ENCODE data around the gene MAML2.

The MAML2 gene

DNA sequence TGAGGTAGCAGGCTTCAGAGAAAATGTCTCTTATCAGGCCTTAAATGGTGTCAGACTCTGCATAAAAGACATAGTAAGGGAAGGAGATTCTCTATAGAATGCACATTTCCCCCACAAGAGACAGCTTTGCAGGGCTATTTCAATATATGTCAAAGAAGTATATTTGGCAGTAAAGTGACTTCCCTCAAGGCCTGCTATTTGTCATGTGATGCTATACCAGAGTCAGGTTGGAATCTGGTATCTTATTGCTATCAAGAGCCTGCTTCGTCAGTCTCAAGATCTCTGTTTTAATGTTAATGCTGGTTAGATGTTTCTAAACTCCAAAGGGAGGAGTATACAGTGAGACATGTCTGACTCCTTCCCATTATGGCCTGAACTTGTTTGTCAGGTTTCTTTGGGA is 378.7 kb downstream of the MAML2 start:
- DNase-seq (ENCODE audit: low spot score), result no peak

DNA sequence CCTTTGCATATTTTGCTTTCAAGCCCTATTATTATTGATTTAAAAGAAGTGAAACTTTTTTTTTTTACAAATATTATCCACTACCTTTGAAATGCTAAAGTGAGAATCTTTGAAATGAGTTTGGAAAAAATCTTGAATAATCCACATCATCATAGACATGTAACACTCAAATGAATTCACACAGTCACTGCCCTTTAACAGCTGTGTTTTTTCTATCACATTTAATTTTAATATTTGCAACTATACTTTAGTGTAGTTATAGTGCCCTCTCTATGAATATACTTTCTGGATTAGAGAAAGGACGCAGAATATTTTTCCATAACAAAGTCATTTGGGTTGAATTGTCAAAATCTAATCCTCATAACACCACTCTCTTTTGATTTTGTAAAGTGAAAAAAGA is 381.2 kb downstream of the MAML2 start:
- no peak for DNase-seq (ENCODE audit: low spot score)

DNA sequence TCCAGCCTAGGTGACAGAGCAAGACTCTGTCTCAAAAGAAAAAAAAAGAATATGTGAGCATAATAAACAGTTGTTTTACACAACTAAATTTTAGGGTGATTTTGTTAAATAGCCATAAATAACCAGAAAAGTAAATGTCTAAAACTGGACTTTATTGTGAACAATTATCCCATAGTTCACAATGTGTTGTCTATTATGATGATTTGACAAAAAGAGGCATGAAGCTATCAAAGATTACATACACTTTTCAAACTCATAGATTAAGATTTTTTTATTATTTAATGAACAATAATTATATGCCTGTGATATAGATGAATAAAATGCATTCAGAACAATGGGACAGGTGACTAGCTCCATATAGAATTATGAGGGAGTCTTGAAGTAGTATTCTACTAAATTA is 392.1 kb downstream of the MAML2 start:
- no peak for DNase-seq (ENCODE audit: low spot score)

DNA sequence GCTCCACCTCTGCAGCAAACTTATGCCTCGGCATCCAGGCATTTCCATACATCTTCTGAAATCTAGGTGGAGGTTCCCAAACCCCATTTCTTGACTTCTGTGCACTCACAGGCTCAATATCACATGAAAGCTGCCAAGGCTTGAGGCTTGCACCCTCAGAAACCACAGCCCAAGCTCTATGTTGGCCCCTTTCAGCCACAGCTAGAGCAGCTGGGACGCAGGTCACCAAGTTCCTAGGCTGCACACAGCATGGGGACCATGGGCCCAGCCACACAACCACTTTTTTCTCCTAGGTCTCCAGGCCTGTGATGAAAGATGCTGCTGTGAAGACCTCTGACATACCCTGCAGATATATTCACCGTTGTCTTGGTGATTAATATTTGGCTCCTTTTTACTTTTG is 394.4 kb downstream of the MAML2 start:
- no peak for DNase-seq (ENCODE audit: low spot score)

DNA sequence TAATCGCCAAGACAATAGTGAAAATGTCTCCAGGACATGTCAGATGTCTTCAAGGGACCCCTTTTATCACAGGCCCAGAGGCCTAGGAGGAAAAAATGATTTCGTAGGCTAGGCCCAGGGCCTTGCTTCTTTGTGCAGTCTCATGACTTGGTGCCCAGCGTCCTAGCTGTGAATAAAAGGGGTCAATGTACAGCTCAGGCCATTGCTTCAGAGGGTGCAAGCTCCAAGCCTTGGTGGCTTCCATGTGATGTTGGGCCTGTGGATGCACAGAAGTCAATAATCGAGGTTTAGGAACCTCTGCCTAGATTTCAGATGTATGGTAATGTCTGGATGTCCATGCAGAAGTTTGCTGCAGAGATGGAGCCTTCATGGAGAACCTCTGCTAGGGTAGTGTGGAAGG is 398.4 kb downstream of the MAML2 start:
- DNase-seq (ENCODE audit: low spot score), result no peak

DNA sequence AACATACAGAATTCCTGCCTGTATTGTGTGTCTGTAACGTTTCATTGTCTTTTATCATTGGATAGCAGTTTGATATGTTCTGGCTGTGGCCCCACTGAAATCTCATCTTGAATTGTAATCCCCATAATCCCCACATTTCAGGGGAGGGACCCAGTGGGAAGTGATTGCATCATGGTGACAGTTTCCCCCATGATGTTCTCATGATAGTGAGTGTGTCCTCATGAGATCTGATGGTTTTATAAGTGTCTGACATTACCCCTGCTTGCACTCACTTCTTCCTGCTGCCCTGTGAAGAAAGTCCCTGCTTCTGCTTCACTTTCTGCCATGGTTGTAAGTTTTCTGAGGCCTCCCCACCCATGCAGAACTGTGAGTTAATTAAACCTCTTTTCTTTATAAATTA is 399.4 kb downstream of the MAML2 start:
- no peak for DNase-seq (ENCODE audit: low spot score)

DNA sequence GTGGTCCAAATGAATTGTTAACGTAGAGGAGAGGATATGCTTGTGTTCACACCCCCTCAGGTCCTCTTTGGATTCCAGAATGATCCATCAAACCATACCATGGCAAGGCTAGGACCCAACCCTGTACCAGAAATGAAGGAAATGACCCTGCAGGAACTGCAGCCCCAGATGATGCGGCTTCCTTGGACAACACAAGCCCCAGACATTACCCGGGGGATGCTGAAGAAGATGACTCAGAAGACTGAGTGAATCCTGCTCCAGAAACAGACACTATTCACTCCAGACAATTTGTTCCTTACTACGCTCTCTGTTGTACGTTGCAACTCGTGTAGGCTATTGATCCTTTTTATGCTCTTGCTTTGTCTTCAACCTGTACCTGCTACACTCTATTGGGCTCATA is 403.9 kb downstream of the MAML2 start:
- DNase-seq (ENCODE audit: low spot score), result no peak

DNA sequence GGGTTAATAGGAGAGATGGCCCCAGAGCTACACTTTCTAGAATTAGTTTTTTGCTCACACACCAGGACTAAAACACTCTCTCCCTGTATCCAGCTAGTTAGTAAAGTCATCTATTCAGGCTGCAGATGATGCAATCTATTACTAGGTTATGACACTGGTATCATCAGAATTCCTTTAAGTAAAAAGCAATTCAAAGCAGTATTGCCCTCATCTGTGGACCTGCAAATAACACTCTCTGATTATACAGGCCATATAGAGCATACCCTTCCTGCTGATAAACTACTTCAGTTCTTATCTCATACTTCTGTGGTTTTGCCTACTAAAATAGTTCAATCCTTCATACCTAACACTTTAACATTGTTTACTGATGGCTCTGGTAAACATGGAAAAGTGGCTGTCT is 405.6 kb downstream of the MAML2 start:
- peak; percentile 6 for DNase-seq (ENCODE audit: low spot score)

DNA sequence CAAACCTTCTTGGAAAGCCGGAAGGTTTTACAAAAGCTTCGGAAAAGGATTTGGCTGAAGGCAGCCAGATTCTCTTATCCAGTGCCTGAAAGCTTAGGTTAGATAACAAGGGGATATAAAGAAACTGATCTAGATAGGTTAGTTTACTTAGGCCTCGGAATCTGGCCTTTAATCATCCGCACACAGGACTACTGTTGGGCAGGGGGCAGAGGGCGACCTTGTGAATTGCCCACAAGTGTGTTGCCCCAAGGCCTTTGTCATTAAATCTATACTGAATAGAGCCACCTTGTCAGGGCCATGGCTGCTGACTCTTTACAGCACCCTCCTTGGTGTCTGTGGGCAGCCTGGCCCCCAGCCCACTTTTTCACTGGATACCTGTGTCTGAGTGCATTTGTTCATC is 409.4 kb downstream of the MAML2 start:
- DNase-seq (ENCODE audit: low spot score), result no peak

DNA sequence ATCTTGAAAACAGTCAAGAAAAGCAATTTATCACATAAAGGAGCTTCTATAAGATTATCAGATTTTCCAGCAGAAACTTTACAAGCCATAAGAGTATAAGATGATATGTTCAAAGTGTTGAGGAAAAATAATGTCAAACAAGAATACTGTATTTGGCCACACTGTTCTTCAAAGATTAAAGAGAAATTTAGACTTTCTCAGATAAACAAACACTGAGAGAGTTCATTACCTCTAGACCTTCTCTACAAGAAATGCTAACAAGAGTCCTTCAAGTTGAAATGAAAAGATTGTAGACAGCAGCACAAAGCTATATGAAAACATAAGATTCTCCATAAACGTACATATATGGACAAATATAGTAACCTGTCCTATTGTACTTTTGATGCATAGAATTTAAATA is 411.1 kb downstream of the MAML2 start:
- no peak for DNase-seq (ENCODE audit: low spot score)

DNA sequence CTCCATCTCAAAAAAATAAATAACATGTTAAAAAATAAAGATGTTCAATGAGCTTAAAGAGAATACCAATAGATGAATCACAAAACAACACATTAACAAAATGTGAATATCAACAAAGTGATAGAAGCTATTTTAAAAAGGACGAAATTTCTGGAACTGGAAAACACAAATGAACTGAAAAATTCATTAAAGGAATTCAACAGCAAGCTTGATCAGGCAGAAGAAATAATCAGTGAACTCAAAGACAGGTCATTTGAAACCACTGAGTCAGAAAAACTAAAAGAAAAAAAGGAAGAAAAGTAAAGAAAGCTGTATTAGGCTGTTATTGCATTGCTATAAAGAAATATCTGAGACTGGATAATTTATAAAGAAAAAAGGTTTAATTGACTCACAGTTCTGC is 412.0 kb downstream of the MAML2 start:
- DNase-seq (ENCODE audit: low spot score), result no peak

DNA sequence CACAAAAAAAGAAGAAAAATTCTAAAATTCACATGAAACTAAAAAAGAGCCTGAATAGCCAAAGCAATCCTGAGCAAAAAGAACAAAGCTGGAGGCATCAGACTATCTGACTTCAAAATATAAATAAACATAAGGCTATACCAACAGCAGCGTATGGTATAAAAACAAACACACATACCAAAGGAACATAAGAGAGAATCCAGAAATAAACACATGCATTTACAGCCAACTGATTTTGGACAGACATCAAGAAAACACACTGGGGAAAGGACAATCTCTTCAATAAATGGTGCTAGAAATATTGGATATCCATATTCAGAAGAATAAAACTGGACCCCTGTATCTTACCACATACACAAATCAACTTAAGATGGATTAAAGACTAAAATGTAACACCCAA is 416.3 kb downstream of the MAML2 start:
- no peak for DNase-seq (ENCODE audit: low spot score)

Measured in SW480 (cell line).